SKM-1 treated with dmso at 0.1 percent for 144 hours (cell line): ENCODE results near the gene LAMA5.

Experiments
- DNase-seq: peaks from one replicate; lab custom pipeline; 2025; ENCODE audit not compliant: unreplicated experiment; lab: John Stamatoyannopoulos, UW

The LAMA5 gene

GRCh38 chr20:62367136-62367632, at the start of gene LAMA5:
Gene LAMA5 (minus strand): TSS chr20:62367312. CDS start chr20:62367245, 67 bp downstream.
- no peak for DNase-seq

DNA sequence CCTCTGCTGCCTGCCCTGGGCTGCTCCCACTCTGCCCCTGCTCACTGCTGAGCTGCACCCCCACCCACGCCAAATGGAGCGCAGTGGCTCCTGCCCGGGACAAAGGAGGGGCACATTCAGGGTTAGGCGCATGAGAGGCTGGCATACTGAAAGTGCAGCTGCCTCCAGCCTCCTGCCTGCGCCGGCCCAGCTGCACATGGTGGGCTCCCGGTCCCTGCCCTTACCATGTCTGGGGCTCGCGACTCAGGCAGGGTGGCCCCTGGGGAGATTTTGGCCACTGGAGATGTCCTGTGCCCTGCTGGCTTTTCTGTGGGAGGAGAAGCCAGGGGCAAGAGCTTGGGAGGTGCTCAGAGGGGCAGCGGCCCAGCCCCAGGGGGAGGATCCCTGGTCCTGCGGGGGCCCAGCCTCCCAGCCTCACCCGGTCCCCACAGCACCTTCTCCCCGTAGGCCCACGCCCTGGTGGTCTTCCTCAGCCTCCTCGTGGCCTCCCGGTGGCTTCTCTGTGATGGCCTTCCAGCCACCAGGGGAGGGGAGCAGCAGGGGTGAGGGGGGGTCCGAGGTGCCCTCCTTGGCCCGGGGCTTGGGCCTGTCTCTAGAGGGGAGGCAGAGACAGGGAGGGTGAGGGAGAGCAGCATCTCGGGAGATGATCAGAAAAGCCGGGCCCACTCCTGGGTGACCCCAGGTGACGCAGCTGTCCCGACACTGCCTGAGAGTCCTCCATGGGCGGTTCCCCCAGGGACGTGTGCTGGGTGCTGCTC, 48.4 kb upstream of the LAMA5 start:
- no peak for DNase-seq

DNA sequence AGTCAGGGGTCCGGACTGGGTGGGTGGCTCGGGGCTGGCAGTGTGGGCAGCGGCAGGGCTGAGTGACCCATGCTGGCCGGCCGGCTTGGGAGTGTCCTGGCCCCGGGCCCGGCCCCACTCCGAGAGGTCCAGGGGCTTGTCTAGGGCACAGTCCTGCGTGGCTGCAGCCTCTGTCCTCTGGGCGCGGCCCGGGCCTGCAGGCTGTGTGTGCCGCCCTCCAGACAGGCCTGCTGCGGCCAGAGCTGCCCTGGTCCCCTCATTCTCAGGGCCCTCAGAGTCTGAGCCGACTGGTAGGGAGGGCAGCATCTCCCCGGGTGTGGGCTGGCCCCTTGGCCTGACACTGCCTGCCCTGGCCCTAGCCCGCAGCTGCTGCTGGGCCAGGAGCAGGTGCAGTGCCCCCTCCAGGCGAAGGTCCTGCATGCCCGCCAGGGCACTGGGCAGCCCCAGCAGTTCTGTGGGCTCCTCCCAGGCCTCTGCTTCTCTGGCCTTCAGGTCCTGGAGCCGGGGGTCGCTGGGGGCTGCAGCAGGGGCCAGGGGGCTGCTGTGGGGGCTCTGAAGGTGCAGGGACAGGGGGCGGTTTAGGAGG, 46.9 kb upstream of the LAMA5 start:
- no peak for DNase-seq

GRCh38 chr20:62413025-62413570, 46.0 kb upstream of the LAMA5 start:
- DNase-seq: no peak

GRCh38 chr20:62412194-62413024, 45.3 kb upstream of the LAMA5 start:
- DNase-seq: no peak

DNA sequence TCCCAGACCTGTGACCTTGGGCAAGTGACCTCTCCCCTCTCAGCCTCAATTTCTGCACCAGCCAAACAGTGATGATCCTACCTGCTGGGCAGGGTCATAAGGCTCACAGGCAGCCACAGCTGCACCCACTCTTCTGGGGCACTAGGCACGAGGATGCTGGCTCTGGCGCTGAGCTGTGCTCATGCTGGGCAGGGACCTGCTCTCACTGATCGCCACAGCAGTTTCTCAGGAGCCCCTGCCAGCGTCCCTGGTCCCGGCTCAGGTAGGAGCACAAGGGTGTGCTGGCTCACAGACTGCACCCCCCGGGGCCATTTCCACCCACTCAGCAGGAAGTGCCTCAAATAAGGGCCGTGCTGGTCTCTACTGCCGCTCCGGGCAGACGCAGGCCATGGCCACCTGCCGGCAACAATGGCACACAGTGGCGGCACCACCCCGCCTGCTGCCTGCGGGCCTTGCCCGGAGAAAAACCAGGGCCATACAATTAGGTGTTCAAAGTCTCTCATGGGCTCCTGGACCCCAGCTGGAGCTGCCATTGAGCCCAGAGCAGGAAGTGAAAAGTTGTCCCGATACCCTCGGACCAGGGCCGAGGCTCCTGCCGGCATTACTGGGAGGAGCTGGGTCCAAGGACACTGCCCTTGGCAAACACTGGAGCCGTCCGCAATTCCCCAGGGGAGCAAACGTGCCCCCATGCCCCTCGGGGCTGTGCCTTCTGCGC, 44.5 kb upstream of the LAMA5 start:
- no peak for DNase-seq

DNA sequence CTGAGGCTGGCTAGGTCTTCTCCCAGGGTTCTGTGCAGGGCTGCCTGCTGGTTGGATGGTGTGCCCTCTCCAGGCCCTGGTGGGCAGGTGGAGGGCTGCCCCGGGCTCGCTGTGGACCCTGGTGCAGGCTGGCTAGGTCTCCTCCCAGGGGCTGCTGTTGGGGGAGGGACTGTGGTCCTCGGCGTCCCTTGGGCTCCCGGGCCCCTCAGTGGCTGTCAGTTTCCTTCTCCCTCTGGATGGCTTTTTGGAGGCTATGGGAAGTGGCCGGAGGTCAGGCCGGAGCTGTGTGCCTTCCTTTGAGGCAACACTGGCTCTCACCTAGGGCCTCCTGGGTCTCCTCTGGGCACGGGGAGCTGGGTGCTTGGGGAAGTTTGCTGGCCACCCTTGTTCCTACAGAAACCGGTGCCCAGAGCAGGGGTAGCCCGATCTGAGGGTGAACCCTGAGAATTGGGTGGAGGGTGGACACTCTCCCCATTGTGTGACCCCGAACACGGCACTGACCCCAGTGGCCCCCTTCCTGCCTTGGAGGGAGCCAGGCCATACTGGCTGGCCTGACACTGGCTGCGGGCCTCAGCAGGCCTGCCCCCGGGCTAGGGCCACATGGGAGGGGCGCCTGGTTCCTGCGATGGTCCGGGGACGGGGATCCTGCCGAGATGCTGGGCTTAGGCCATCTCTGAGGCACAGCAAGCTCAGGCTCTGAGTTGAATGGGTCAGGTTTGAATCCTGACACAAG, 43.8 kb upstream of the LAMA5 start:
- no peak for DNase-seq

GRCh38 chr20:62409931-62410745, 43.0 kb upstream of the LAMA5 start:
- DNase-seq: no peak

- no peak for DNase-seq
These were observed 42.2 kb upstream of the LAMA5 start for GRCh38 chr20:62409086-62409853.

- no peak for DNase-seq
These were observed 41.5 kb upstream of the LAMA5 start for GRCh38 chr20:62408640-62409039.

- DNase-seq: no peak
These were observed 40.9 kb upstream of the LAMA5 start for GRCh38 chr20:62408055-62408454.

- peak; percentile 89 for DNase-seq
These were observed 40.3 kb upstream of the LAMA5 start, which contains the start of gene CABLES2 for GRCh38 chr20:62407221-62407992. Gene CABLES2 (minus strand): TSS chr20:62407285. CDS start chr20:62407276, 9 bp downstream.

DNA sequence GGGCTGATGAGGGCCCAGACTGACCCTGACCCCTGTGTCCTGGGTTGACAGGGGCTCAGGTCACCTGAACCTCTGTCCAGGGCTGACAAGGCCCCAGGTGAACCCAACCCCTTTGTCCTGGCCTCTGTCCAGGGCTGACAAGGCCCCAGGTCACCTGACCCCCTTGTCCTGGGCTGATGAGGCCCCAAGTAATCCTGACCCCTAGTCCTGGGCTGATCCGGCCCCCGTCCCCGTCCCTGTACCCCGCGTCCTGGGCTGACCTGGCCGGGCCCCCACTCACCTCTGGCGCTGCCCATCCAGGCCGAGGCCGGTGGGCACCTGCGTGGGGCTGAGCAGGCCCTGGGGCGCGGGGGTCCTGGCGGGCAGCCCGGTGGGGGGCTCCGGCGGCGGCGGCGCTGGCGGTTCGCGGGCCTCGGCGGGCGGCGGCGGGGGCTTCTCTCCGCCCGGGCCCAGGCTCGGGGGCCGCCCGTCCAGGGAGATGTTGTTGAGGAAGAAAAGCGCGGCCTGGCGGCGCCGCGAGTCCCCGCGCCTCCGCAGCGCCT, 39.6 kb upstream of the LAMA5 start:
- no peak for DNase-seq

- no peak for DNase-seq
These were observed 38.9 kb upstream of the LAMA5 start for GRCh38 chr20:62405981-62406513.

GRCh38 chr20:62405108-62405980, 38.2 kb upstream of the LAMA5 start:
- DNase-seq: peak; percentile 12

GRCh38 chr20:62404761-62405107, 37.6 kb upstream of the LAMA5 start:
- no peak for DNase-seq
